PC-3 (cell line): ENCODE results near the gene CHRNG. TPM values are rescaled to one million over a fixed set of nuclear protein-coding genes. Genes with fewer than 3 reads are reported as not detected.

Experiments
- ATAC-seq: fragments of 200-7000 bp; cut with Tn5 transposase; 2 replicates; pipeline ENCODE4 v1.9.1; 2020; ENCODE audit warnings: mild to moderate bottlenecking, moderate library complexity
- BruUV-seq: library from RNA; stranded (reverse); fragments of 400-500 nt; replicated peaks from 2 replicates; lab custom pipeline; 2021; lab: Mats Ljungman, UMichigan
- CTCF ChIA-PET: fragments of 300-600 bp; sonication (Branson Sonifier 250); formaldehyde crosslinking; loops from one replicate; lab custom pipeline; 2022; ENCODE audit warnings: antibody characterized with exemption; lab: Charles Lee
- POLR2A ChIA-PET: fragments of 300-600 bp; sonication (Branson Sonifier 250); formaldehyde crosslinking; loops from one replicate; lab custom pipeline; 2022; ENCODE audit warnings: antibody characterized with exemption; ENCODE audit not compliant: unreplicated experiment; lab: Charles Lee
- DNase-seq: peaks from one replicate; pipeline ENCODE4 v3.0.0-alpha.2; 2015
- H2AFZ ChIP-seq: fragments of 300-600 bp; sonication (generic); 2 replicates; pipeline ENCODE4 v1.6.0; 2016; ENCODE audit warnings: antibody characterized with exemption, low read length
- H3F3A ChIP-seq: fragments of 300-600 bp; sonication (generic); one replicate; pipeline ENCODE4 v1.6.0; 2017; ENCODE audit warnings: antibody characterized with exemption, low read length, control low read depth, mild to moderate bottlenecking; ENCODE audit not compliant: unreplicated experiment
- H3K27ac ChIP-seq: fragments of 300-600 bp; sonication (generic); 2 replicates; pipeline ENCODE4 v1.5.1; 2016; ENCODE audit warnings: mild to moderate bottlenecking, low read length
- H3K27me3 ChIP-seq: fragments of 300-600 bp; sonication (generic); 2 replicates; pipeline ENCODE4 v1.6.1; 2016; ENCODE audit warnings: low read length, mixed read lengths
- H3K36me3 ChIP-seq: fragments of 300-600 bp; sonication (generic); 2 replicates; pipeline ENCODE4 v1.6.1; 2016; ENCODE audit warnings: low read depth, mixed run types, low read length, mixed read lengths
- H3K4me1 ChIP-seq: fragments of 300-600 bp; sonication (generic); 2 replicates; pipeline ENCODE4 v1.5.1; 2016; ENCODE audit warnings: low read length; ENCODE audit not compliant: insufficient read depth
- H3K4me2 ChIP-seq: fragments of 300-600 bp; sonication (generic); 2 replicates; pipeline ENCODE4 v1.6.0; 2016; ENCODE audit warnings: low read length
- H3K4me3 ChIP-seq: fragments of 300-600 bp; sonication (generic); 2 replicates; pipeline ENCODE4 v1.5.1; 2016; ENCODE audit warnings: mild to moderate bottlenecking, low read length, mixed read lengths
- H3K79me2 ChIP-seq: fragments of 300-600 bp; sonication (generic); 2 replicates; pipeline ENCODE4 v1.6.1; 2017; ENCODE audit warnings: low read length, mixed read lengths
- H3K9ac ChIP-seq: fragments of 300-600 bp; sonication (generic); 2 replicates; pipeline ENCODE4 v1.6.0; 2016; ENCODE audit warnings: mild to moderate bottlenecking, low read length
- H3K9me2 ChIP-seq: fragments of 300-600 bp; sonication (generic); replicated peaks from 2 replicates; pipeline ENCODE4 v1.6.1; 2016; ENCODE audit warnings: mixed run types, low read length, mixed read lengths
- H3K9me3 ChIP-seq: fragments of 300-600 bp; sonication (generic); 2 replicates; pipeline ENCODE4 v1.6.1; 2016; ENCODE audit warnings: low read length, mixed read lengths
- H4K20me1 ChIP-seq: fragments of 300-600 bp; sonication (generic); 2 replicates; pipeline ENCODE4 v1.6.1; 2016; ENCODE audit warnings: low read length, mixed read lengths
- EZH2 ChIP-seq: fragments of 300-600 bp; sonication (generic); IDR thresholded peaks from one replicate; pipeline ENCODE4 v1.6.1; 2017; ENCODE audit warnings: antibody characterized with exemption, mild to moderate bottlenecking, low read length; ENCODE audit not compliant: unreplicated experiment
- EZH2phosphoT487 ChIP-seq: fragments of 300-600 bp; sonication (generic); IDR thresholded peaks from 2 replicates; pipeline ENCODE4 v1.6.1; 2018; ENCODE audit warnings: mild to moderate bottlenecking, antibody characterized with exemption, low read length, borderline replicate concordance
- intact Hi-C: fragments of 100-400 bp; cut with micrococcal nuclease; formaldehyde crosslinking; loops from 2 replicates; pipeline ENCODE4 v1.9.0; 2023
- total RNA-seq: library from RNA; depleted of rRNA; stranded (reverse); fragments of >200 nt; gene quantifications from 2 replicates; pipeline ENCODE4 v1.2.3, GENCODE V29; 2014
- TF ChIP-seq, protein P1 (sequence below): fragments of 300-600 bp; sonication (generic); conservative IDR thresholded peaks from 2 replicates; pipeline ENCODE4 v1.5.1; 2017; ENCODE audit warnings: antibody characterized with exemption, low read depth, mild to moderate bottlenecking, low read length

The CHRNG gene
- total RNA-seq, 1 experiment from 2014 or later: not detected

DNA sequence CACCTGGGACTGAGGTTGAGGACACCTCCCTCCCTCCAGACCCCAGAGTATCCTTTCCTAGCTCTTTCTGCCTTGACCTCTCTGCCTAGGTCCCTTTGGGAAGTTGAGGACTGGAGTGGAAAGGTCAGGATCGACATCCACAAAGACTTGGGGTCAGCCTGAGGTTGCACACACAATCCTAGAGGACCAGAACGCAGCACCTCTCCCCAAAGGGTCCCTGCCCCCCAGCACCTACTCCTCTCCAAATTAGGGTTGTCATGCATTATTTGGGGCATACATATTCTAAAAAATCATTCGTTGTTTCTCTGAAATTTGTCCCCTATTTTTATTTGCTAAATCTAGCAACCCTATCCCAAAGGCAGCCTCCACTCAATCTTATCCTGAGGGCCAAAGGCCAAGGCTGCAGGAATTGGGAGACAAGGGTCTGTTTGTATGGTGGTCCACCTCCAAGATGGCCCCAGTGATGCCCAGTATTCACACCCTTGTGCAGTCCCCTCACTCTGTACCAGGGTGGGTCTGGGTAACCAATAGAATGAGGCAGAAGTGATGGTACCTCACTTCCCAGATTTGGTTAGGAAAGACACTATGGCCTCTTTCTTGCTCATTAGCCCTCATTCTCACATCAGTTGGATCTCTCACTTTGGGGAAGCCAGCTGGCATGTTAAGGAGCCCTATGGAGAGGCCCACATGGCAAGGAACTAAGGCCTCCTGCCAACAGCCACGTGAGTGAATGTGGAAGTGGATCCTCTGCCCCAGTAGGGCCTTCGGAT, 3.5 kb upstream of the CHRNG start:
- TF ChIP-seq EZH2phosphoT487: no peak
- TF ChIP-seq, protein P1, sequence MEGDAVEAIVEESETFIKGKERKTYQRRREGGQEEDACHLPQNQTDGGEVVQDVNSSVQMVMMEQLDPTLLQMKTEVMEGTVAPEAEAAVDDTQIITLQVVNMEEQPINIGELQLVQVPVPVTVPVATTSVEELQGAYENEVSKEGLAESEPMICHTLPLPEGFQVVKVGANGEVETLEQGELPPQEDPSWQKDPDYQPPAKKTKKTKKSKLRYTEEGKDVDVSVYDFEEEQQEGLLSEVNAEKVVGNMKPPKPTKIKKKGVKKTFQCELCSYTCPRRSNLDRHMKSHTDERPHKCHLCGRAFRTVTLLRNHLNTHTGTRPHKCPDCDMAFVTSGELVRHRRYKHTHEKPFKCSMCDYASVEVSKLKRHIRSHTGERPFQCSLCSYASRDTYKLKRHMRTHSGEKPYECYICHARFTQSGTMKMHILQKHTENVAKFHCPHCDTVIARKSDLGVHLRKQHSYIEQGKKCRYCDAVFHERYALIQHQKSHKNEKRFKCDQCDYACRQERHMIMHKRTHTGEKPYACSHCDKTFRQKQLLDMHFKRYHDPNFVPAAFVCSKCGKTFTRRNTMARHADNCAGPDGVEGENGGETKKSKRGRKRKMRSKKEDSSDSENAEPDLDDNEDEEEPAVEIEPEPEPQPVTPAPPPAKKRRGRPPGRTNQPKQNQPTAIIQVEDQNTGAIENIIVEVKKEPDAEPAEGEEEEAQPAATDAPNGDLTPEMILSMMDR: no peak
- TF ChIP-seq EZH2: no peak
- CTCF ChIA-PET: no interaction called here

DNA sequence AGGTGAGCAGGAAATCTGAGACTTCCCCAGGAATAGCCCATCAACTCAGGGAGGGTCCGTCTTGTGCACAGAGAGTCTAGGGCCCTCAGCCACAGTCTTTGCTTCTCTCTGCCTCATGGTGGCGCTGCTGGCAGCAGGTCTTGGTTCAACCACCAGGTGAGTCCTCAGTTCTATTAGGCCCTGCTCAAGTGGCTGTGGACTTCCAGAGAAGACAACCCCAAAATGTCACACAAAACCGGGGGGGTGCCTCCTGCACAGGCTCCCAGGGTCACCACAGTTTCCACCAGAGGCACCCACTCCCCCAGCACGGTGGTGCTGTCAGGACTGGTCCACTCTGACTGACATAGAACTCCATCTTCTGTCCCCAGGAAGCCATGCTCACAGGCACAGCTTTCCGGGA, 2.4 kb upstream of the CHRNG start:
- BruUV-seq: no TSS peak
- intact Hi-C loops: no loop called here
- no peak for ATAC-seq
- Histone ChIP-seq H3K36me3 (no peaks in the 10 kb centered on the region), H2AFZ (no peak overlapping the region), H3K79me2 (no peaks in the 10 kb centered on the region), H4K20me1 (no peaks in the 10 kb centered on the region), H3K27me3 (no peaks in the 10 kb centered on the region), H3K9ac (no peak overlapping the region), H3K27ac (no peak overlapping the region), H3F3A (no peaks in the 10 kb centered on the region), H3K4me2 (no peak overlapping the region), H3K4me3 (no peak overlapping the region), H3K9me2 (no peaks in the 10 kb centered on the region), H3K4me1 (no peaks in the 10 kb centered on the region), H3K9me3 (no peaks in the 10 kb centered on the region)
- ChIA-PET CTCF (no interaction called here), POLR2A (no interaction called here)
- no peak for DNase-seq
- TF ChIP-seq, protein P1: peak; percentile 57
- TF ChIP-seq EZH2phosphoT487 (no peak), EZH2 (no peak)

More for the DNA sequence above, 3.5 kb upstream of the CHRNG start:
- no peaks in the 10 kb centered on the region for H3K36me3 ChIP-seq
- no peak overlapping the region for H3K4me3 ChIP-seq
- no peaks in the 10 kb centered on the region for H3K9me3 ChIP-seq
- intact Hi-C loops: no loop called here
- H3K9ac ChIP-seq: no peak overlapping the region
- DNase-seq (no peak), ATAC-seq (no peak)
- H3K4me2 ChIP-seq: no peak overlapping the region
- H2AFZ ChIP-seq: no peak overlapping the region
- no peaks in the 10 kb centered on the region for H3K9me2 ChIP-seq
- no peaks in the 10 kb centered on the region for H3K27me3 ChIP-seq
- no peaks in the 10 kb centered on the region for H4K20me1 ChIP-seq
- no peak overlapping the region for H3K27ac ChIP-seq
- POLR2A ChIA-PET: no interaction called here
- no peaks in the 10 kb centered on the region for H3K4me1 ChIP-seq
- no peaks in the 10 kb centered on the region for H3K79me2 ChIP-seq
- no peaks in the 10 kb centered on the region for H3F3A ChIP-seq
- no TSS peak for BruUV-seq

DNA sequence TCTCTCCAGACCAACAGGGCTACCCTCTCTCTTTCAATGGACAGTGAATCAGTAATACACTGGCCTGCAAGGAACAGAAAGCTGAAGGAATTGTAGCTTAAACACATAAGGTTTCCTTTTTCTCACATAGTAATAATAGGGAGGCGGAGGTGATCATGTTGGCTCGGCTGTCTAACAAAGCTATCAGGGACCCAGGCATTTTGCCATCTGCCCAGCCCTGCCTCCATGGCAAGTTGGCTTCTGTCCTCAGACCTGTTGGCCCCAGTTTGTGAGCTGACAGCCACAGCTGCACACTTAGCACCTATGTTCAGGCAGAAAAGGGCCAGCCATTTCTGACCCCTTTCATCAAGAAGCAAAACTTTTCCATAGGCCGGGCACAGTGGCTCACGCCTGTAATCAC, 2.0 kb upstream of the CHRNG start:
- intact Hi-C loops: no loop called here
- Histone ChIP-seq H4K20me1 (no peaks in the 10 kb centered on the region), H3K27ac (no peak overlapping the region), H3F3A (no peaks in the 10 kb centered on the region), H3K79me2 (no peaks in the 10 kb centered on the region), H3K9ac (no peak overlapping the region), H3K9me2 (no peaks in the 10 kb centered on the region), H3K36me3 (no peaks in the 10 kb centered on the region), H3K4me3 (no peak overlapping the region), H2AFZ (no peak overlapping the region), H3K4me2 (no peak overlapping the region), H3K27me3 (no peaks in the 10 kb centered on the region), H3K4me1 (no peaks in the 10 kb centered on the region), H3K9me3 (no peaks in the 10 kb centered on the region)
- BruUV-seq: no TSS peak
- no peak for ATAC-seq
- DNase-seq: no peak
- ChIA-PET POLR2A (no interaction called here), CTCF (no interaction called here)
- TF ChIP-seq EZH2: no peak
- no peak for TF ChIP-seq EZH2phosphoT487
- TF ChIP-seq, protein P1: no peak
